Activated naive CD8-positive, alpha-beta T cell treated with anti-CD3 and anti-CD28 coated beads, Interleukin-2, amount 10 ng/mL, durations not matched to agents 7 days and 5 days (primary cell): ENCODE results near the gene FGFR1OP2. TPM values are rescaled to one million over a fixed set of nuclear protein-coding genes. Genes with fewer than 3 reads are reported as not detected.
"Not testable (repeated sequence)": the region's sequence is repeated elsewhere in the genome, so short reads cannot be mapped to it uniquely, and the experiment has no call there.

Experiments used
- ATAC-seq: fragments of 150-1000 bp; cut with Tn5 transposase; one replicate; pipeline ENCODE4 v1.10.0; 2021; ENCODE audit warnings: low read depth, moderate library complexity
- POLR2A ChIA-PET: fragments of 350-600 bp; sonication (Branson Sonifier 250); formaldehyde crosslinking; loops from one replicate; lab custom pipeline; 2021; ENCODE audit warnings: antibody characterized with exemption; lab: Charles Lee
- DNase-seq: peaks from one replicate; pipeline ENCODE4 v3.0.0; 2021
- H3K27ac Mint-ChIP-seq: one replicate; pipeline ENCODE4 v1.8.0; 2022; ENCODE audit warnings: mild to moderate bottlenecking, mixed read lengths
- H3K27me3 Mint-ChIP-seq: one replicate; pipeline ENCODE4 v1.8.0; 2022; ENCODE audit warnings: mild to moderate bottlenecking, moderate library complexity, mixed read lengths
- H3K36me3 Mint-ChIP-seq: one replicate; pipeline ENCODE4 v1.8.0; 2021; ENCODE audit warnings: mild to moderate bottlenecking, mixed read lengths
- H3K4me1 Mint-ChIP-seq: one replicate; pipeline ENCODE4 v1.8.0; 2021; ENCODE audit warnings: mixed read lengths
- H3K4me3 Mint-ChIP-seq: one replicate; pipeline ENCODE4 v1.8.0; 2022; ENCODE audit warnings: mild to moderate bottlenecking, moderate library complexity, mixed read lengths
- H3K9me3 Mint-ChIP-seq: one replicate; pipeline ENCODE4 v1.8.0; 2021; ENCODE audit warnings: mixed read lengths
- total RNA-seq, 2 experiments: library from RNA; stranded (reverse); gene quantifications; one replicate each; pipeline ENCODE4 v1.2.3, GENCODE V29; 2021

FGFR1OP2 gene
- total RNA-seq = 100 to 1,000 TPM; 102 to 105 TPM

DNA sequence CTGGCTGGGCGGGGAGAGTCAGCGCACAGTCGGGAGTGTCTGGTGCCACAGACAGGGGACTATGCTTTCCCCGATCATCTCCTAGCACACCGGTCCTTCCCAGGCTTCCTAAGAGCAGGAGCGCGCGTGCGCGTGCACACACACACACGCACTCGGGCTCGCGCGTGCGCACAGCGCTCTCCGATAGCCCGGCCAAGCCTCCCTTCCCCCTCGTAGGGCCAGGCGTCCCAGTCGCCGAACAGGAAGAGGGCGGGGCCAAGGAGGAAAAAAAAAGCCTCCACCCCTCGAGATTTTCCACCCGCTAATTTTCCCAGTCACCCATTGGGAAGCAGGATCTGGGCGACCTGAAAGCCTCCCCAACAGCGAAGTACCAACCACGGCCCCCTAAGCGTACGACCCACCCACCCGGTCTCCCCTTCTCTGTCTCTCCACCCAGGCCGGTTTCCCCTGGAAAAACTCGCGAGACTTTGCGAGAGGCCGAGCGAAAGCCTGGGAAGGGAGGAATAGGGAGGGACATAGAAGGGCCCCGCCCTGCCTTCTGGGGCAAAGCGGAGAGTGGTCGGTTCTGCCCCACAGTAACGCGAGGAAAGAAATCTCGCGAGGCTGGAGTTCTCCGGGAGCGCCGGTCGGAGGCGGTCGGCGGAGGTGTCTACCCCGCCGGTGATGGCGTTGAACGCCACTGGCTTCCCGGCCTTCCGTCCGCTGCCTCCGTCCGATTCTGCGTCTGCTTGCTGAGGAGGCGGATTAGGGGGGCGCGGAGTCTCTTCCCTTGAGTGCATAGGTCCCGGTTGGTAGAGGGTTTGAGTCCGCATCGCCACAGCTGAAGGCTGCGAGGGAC, at the start of gene FGFR1OP2, which contains the start of gene INTS13:
Gene FGFR1OP2, plus strand, starts transcription at position 608 of the 838 bp plus-strand sequence. CDS start 15,689 bp downstream, outside the sequence.
Gene INTS13, minus strand, starts transcription at position 119 of the 838 bp plus-strand sequence. CDS start 1,178 bp downstream, outside the sequence.
- H3K36me3 Mint-ChIP-seq = peaks cover 29% of the 10 kb centered on the region
- H3K4me3 Mint-ChIP-seq = peak within 1 kb of the TSS; percentile 94
- ATAC-seq (peak; percentile 90), DNase-seq (peak; percentile 94)
- POLR2A ChIA-PET = interaction anchor here (0.8 to 1.5 kb wide), 2 partner anchors 85 to 105 kb away, joined by 3 to 6 read pairs; partner anchors contain the start of gene ITPR2
- H3K27me3 Mint-ChIP-seq = no peaks in the 10 kb centered on the region
- H3K9me3 Mint-ChIP-seq = no peaks in the 10 kb centered on the region
- peaks cover 36% of the 10 kb centered on the region for H3K4me1 Mint-ChIP-seq
- H3K27ac Mint-ChIP-seq = peak within 1 kb of the TSS; percentile 96

DNA sequence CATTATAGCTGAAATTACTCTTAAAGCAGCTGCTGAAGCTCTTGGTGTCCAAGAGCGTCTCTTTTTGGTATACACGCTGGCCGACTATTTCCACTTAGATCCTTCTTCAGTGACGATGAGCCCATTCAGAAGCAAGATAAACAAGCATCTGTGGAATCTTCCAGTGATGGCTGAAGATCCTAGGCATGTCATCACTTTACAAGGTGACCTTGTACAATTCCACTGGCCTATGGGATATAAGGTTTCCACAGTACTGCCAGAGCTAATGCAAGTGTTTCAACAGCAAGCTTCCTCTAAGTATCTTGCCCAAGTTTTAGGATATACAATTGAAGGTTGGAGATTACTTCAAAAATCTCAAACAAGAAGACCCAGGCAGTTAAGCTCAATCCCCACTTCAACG, 47.5 kb upstream of the FGFR1OP2 start:
- ATAC-seq (no peak), DNase-seq (no peak)
- peaks cover 2% of the 10 kb centered on the region for H3K4me1 Mint-ChIP-seq
- no peaks in the 10 kb centered on the region for H3K9me3 Mint-ChIP-seq
- POLR2A ChIA-PET = no interaction called here
- no peak overlapping the region for H3K27ac Mint-ChIP-seq
- H3K27me3 Mint-ChIP-seq = no peaks in the 10 kb centered on the region
- H3K36me3 Mint-ChIP-seq = peaks cover 5% of the 10 kb centered on the region
- no peak overlapping the region for H3K4me3 Mint-ChIP-seq

DNA sequence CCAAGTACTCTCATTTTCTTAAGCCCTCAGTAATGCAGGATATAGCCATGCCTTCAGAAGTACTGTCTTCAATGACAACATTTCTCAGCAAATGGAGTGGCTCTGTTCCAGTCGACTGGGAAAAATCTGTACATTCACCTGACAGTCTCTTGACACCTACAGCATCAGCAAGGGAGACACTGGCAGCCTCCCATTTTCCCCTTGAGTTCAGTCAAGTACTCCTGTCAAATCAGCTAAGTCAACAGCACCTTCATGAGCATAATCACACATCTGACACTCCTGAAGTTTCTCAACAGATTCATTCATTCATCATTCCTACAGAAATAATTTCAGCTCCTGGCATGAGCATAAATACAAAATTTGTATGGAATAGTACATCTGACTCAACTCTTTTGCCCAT, 46.6 kb upstream of the FGFR1OP2 start:
- Mint-ChIP-seq H3K4me3 (no peak overlapping the region), H3K9me3 (no peaks in the 10 kb centered on the region), H3K27me3 (no peaks in the 10 kb centered on the region), H3K36me3 (peaks cover 8% of the 10 kb centered on the region), H3K27ac (no peak overlapping the region), H3K4me1 (peaks cover 2% of the 10 kb centered on the region)
- ATAC-seq = no peak
- no peak for DNase-seq
- POLR2A ChIA-PET = no interaction called here

DNA sequence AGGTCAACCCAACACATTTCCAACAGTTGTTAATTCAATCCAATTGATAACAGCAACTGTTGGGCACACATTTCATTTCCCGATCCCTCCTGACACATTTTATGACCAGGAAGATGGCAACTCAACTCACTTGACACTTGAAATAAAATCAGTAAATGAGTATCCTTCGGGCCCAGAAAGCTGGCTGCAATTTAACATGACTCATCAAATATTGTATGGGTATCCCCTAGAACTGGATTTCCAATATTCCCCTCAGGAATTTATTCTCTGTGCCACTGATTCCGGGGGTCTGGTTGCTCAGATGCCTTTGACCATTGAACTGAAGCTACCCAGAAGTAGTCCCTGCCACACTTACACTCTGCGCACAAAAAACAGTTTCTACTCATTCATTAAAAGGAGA, 42.6 kb upstream of the FGFR1OP2 start:
- Mint-ChIP-seq H3K27me3 (no peaks in the 10 kb centered on the region), H3K27ac (no peak overlapping the region), H3K4me1 (peaks cover 1% of the 10 kb centered on the region), H3K4me3 (no peak overlapping the region), H3K36me3 (peaks cover 31% of the 10 kb centered on the region), H3K9me3 (no peaks in the 10 kb centered on the region)
- DNase-seq = no peak
- ATAC-seq = no peak
- POLR2A ChIA-PET = no interaction called here

DNA sequence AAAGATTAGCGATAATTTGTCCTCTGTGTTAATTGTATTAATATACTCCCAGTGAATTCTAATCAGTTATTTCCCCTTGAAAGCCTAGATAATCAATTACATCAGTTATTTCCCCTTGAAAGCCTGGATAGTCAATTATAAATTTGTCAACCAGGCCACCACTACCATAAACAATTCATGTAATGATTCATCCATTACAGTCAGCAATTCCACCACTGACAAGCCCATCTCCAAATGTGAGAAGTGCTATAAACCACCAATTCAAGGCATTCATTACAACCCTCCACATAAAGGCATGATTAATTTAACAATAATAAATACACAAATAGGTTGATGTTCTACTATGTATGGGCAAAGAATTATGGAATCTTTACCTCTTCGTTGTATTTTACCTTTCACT, 41.4 kb upstream of the FGFR1OP2 start:
- Mint-ChIP-seq H3K4me1 (peaks cover 1% of the 10 kb centered on the region), H3K27ac (no peak overlapping the region), H3K27me3 (no peaks in the 10 kb centered on the region), H3K9me3 (no peaks in the 10 kb centered on the region), H3K36me3 (peaks cover 37% of the 10 kb centered on the region), H3K4me3 (no peak overlapping the region)
- POLR2A ChIA-PET = interaction anchor here (1.0 kb wide), 1 partner anchor 35 kb away, joined by 3 read pairs; no protein-coding TSS in a partner anchor
- ATAC-seq (no peak), DNase-seq (no peak)

DNA sequence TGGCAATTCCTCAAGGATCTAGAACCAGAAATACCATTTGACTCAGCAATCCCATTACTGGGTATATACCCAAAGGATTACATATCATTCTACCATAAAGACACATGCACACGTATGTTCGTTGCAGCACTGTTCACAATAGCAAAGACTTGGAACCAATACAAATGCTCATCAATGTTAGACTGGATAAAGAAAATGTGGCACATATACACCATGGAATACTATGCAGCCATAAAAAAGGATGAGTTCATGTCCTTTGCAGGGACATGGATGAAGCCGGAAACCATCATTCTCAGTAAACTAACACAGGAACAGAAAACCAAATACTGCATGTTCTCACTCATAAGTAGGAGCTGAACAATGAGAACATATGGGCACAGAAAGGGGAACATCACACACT, 34.9 kb upstream of the FGFR1OP2 start:
- Mint-ChIP-seq H3K36me3 (peaks cover 69% of the 10 kb centered on the region), H3K4me1 (peaks cover 14% of the 10 kb centered on the region)
- H3K4me3 Mint-ChIP-seq, ATAC-seq, H3K27ac Mint-ChIP-seq, POLR2A ChIA-PET, H3K27me3 Mint-ChIP-seq, H3K9me3 Mint-ChIP-seq, DNase-seq: not testable (repeated sequence)

DNA sequence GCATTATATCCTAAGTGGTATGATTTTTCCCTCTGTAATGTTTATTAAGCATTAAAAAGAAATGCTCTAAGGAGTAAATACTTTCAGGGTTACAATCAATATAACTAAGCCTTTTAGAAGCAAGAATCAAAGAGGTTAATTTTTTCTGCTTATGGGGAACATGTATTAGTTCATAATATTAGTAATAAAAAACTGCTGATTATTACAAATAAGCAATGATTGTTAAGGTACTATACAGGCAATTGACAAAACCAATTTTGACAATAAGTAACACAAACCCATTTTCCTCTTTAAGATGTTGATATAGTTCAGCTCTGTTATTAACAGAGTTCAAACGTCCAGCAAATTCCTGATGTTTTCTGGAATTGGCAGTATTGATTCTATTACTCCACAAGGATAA, 32.2 kb upstream of the FGFR1OP2 start:
- DNase-seq = no peak
- no peak overlapping the region for H3K27ac Mint-ChIP-seq
- peaks cover 12% of the 10 kb centered on the region for H3K4me1 Mint-ChIP-seq
- H3K9me3 Mint-ChIP-seq = peaks cover 4% of the 10 kb centered on the region
- ATAC-seq = no peak
- H3K27me3 Mint-ChIP-seq = no peaks in the 10 kb centered on the region
- H3K36me3 Mint-ChIP-seq = peaks cover 63% of the 10 kb centered on the region
- POLR2A ChIA-PET = no interaction called here
- H3K4me3 Mint-ChIP-seq = no peak overlapping the region

DNA sequence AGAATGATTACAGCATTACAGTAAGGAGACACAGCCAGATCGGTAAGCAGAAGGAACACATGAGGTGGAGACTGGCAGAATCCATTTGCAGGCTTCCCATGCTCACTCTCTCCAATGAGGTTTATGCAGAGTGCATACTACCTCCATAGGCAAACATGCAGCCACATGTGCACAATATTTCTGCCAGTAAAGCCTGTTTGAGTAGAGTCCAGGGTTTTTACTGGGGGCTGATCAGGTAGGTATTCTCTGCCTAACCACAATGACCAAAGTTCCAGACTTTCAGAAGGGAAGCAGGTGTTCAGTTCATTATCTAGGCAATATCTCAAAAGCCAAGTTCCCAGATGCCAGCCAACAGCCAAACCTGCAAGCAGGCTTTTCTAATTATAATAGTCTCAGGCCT, 31.6 kb upstream of the FGFR1OP2 start:
- ATAC-seq = no peak
- H3K4me3 Mint-ChIP-seq = no peak overlapping the region

DNA sequence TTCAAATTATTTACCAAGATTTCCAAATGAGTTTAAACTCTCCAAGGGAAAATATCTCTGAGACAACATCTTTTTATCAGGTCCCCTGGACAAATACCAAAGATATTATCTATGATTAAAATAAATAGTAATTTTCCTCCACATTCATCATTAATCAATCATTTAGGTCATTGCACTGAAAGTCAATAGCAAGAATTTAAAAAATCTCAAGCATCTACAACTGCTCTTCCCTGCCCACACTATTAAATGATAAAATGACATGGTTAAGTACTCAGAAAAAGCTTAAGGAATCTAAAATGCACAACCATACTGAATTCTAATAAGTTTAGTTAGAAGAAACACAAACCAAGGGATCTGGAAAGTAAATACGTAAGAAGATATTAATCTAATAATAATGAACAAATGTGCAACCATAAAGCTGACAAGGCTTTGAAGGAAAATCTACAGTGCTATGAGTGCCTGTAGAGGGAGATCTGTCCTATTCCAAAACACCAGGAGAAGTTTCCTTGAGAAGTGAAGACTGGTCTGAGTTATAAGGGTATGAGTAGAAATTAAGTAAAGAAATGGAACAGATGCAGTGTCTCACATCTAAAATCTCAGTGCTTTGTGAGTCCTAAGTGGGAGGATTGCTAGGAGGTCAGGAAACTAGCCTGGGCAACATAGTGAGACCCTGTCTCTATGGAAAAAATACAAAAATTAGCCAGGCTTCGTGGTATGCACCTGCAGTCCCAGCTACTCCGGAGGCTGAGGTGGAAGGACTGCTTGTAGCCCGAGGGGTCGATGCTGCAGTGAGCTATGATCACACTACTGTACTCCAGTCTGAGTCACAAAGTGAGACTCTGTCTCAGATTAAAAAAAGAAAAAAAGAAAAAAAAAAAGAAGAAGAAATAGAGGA, 19.7 kb upstream of the FGFR1OP2 start:
- H3K9me3 Mint-ChIP-seq = no peaks in the 10 kb centered on the region
- no peak overlapping the region for H3K27ac Mint-ChIP-seq
- H3K4me3 Mint-ChIP-seq = no peak overlapping the region
- POLR2A ChIA-PET = no interaction called here
- peaks cover 1% of the 10 kb centered on the region for H3K4me1 Mint-ChIP-seq
- no peaks in the 10 kb centered on the region for H3K27me3 Mint-ChIP-seq
- H3K36me3 Mint-ChIP-seq = peaks cover 30% of the 10 kb centered on the region
- ATAC-seq (no peak), DNase-seq (no peak)

More for the DNA sequence above, 31.6 kb upstream of the FGFR1OP2 start:
- POLR2A ChIA-PET = no interaction called here
- no peak for DNase-seq
- H3K9me3 Mint-ChIP-seq = peaks cover 4% of the 10 kb centered on the region
- H3K4me1 Mint-ChIP-seq = peaks cover 12% of the 10 kb centered on the region
- H3K27me3 Mint-ChIP-seq = no peaks in the 10 kb centered on the region
- H3K27ac Mint-ChIP-seq = no peak overlapping the region
- H3K36me3 Mint-ChIP-seq = peaks cover 61% of the 10 kb centered on the region

DNA sequence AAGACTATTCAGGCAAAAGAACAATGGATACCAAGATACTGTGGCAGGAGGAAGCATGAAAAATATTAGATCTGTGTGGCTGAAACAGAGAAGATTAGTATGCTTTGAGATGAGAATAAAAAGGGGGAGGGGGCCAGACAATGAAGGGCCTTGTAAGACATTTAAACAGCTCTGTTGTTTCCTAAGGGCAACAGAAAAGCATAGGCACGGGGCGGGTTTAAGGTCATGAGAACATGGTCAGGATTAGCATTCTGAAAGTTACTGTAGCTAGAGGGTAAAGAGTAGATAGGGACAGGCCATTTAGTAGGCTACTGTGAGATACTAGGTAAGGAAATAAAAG, 19.1 kb upstream of the FGFR1OP2 start:
- POLR2A ChIA-PET = interaction anchor here (0.6 kb wide), 1 partner anchor 31 kb away, joined by 3 read pairs; no protein-coding TSS in a partner anchor
- H3K4me3 Mint-ChIP-seq = no peak overlapping the region
- H3K27me3 Mint-ChIP-seq = no peaks in the 10 kb centered on the region
- ATAC-seq = no peak
- no peaks in the 10 kb centered on the region for H3K9me3 Mint-ChIP-seq
- H3K27ac Mint-ChIP-seq = peak overlapping the region; percentile 6
- H3K4me1 Mint-ChIP-seq = peaks cover 1% of the 10 kb centered on the region
- H3K36me3 Mint-ChIP-seq = peaks cover 30% of the 10 kb centered on the region
- DNase-seq = no peak

DNA sequence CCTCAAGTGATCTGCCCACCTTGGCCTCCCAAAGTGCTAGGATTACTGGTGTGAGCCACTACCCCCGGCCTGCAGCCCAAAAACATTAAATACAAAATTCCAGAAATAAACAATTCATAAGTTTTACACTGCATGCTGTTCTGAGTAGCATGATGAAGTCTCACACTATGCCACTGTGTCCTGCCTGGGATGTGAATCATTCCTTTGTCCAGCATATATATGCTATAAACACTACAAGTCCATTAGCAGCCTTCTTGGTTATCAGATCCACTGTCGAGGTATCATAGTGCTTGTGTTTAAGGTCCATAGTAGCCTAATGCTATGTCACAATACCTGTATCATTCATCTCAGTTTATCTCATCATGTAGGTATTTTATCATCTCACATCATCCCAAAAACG, 16.4 kb upstream of the FGFR1OP2 start:
- no peak overlapping the region for H3K4me3 Mint-ChIP-seq

DNA sequence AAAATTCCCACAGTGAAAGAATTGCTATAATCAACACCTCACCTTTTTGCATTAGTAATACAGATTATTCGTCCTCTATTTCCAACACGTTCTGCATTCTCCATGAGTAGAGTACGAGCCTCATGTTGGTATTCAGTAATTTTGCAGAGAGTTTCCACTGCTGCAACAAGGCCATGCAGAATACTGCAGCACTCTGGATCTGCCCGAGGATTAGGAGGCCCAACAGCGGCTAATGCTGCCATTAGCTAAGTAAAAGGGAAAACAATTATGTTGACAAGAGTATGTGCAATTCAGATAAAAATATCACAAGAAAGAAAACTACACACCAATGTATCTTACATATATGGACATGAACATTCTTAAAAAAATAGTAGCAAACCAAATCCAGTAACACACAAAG, 9.6 kb upstream of the FGFR1OP2 start:
- Mint-ChIP-seq H3K9me3 (no peaks in the 10 kb centered on the region), H3K27ac (no peak overlapping the region), H3K27me3 (no peaks in the 10 kb centered on the region), H3K4me1 (peaks cover 31% of the 10 kb centered on the region), H3K4me3 (no peak overlapping the region), H3K36me3 (peaks cover 39% of the 10 kb centered on the region)
- no peak for DNase-seq
- POLR2A ChIA-PET = no interaction called here
- no peak for ATAC-seq

More for the DNA sequence above, 16.4 kb upstream of the FGFR1OP2 start:
- no peaks in the 10 kb centered on the region for H3K9me3 Mint-ChIP-seq
- H3K4me1 Mint-ChIP-seq = peaks cover 8% of the 10 kb centered on the region
- H3K27ac Mint-ChIP-seq = no peak overlapping the region
- DNase-seq (no peak), ATAC-seq (no peak)
- H3K27me3 Mint-ChIP-seq = no peaks in the 10 kb centered on the region
- POLR2A ChIA-PET = no interaction called here
- H3K36me3 Mint-ChIP-seq = peaks cover 27% of the 10 kb centered on the region

DNA sequence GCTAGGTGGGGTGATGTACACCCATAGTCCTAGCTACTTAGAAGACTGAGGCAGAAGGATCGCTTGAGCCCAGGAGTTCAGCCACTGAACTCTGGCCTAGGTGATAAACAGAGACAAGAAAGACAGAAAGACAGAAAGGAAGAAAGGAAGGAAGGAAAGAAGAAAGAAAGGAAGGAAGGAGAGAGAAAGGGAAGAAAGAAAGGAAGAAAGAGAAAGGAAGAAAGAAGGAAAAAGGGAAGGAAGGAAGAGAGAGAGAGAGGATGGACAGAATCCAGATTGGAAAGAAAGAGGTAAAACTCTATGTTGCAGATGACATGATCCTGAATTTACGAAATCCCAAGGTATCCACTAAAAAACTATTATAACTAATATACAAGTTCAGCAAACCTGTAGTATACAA, 8.7 kb upstream of the FGFR1OP2 start:
- H3K36me3 Mint-ChIP-seq = peaks cover 42% of the 10 kb centered on the region
- no peak for ATAC-seq
- POLR2A ChIA-PET = no interaction called here
- no peak overlapping the region for H3K4me3 Mint-ChIP-seq
- no peak for DNase-seq
- H3K4me1 Mint-ChIP-seq = peaks cover 34% of the 10 kb centered on the region
- no peaks in the 10 kb centered on the region for H3K9me3 Mint-ChIP-seq
- H3K27ac Mint-ChIP-seq = no peak overlapping the region
- no peaks in the 10 kb centered on the region for H3K27me3 Mint-ChIP-seq
